ENCODE data around the gene EAPP. TPM values are rescaled to one million over a fixed set of nuclear protein-coding genes. Genes with fewer than 3 reads are reported as not detected.
A peak's percentile ranks its signal among the peaks of the same experiment; 100 is the strongest.
"Not testable (repeated sequence)": the region's sequence is repeated elsewhere in the genome, so short reads cannot be mapped to it uniquely, and the experiment has no call there.

EAPP gene
- total RNA-seq, 1 experiment from 2014 or later, result 47.1 TPM

DNA sequence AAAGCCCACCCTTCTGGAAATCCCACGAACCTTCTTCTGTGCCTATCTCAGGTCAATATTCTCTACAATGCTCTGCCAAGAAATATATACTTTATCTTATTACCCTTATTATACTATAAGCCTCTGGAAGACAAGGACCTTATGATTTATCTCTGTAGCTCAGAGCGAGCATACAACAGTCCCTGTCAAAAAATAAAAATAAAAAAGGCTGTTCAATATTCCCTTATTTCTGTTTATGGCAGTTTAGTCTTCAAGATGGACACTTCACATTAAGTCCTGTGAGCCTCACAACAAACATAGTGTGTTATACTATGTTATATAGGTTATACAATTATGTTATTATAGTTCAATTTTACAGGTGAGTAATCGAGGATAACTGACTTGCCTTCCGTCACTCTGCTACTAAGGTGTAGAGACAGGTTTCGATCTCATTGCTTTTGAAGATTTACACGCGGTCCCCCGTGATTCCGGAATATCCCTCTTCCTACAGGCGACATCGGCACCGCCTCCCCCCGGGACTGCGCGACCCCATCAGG is 562 bp downstream of the EAPP start:
- DNase-seq (ENCODE audit: low spot score), result no peak

DNA sequence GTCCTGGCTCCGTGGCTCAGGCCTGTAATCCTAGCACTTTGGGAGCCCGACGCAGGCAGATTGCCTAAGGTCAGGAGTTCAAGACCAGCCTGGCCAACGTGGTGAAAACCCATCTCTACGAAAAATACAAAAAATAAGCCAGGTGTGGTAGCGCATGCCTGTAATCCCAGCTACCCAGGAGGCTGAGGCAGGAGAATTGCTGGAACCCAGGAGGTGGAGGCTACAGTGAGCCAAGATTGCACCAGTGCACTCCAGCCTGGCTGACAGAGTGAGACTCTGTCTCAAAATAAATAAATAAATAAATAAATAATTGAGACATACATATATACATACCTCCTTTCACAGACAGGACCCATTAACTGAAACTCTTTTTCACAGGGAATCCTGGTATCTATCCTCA is 1.4 kb downstream of the EAPP start:
- DNase-seq (ENCODE audit: low spot score), result not testable (repeated sequence)

DNA sequence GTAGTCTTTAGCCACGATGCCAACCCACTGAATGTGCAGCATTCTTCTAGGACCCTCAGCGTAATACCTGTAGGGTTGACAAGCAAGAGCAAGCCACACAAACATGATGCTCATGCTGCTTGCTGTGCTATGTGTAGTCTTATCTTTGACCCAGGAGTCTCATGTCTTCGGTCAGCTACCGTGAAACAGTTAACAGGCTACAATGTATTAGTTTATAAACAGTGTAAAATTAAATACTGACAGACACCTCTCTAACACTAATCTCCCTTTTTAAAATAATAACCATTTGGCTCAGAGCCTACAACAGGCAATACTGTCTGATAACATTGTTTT is 1.9 kb downstream of the EAPP start:
- no peak for DNase-seq (ENCODE audit: low spot score)

DNA sequence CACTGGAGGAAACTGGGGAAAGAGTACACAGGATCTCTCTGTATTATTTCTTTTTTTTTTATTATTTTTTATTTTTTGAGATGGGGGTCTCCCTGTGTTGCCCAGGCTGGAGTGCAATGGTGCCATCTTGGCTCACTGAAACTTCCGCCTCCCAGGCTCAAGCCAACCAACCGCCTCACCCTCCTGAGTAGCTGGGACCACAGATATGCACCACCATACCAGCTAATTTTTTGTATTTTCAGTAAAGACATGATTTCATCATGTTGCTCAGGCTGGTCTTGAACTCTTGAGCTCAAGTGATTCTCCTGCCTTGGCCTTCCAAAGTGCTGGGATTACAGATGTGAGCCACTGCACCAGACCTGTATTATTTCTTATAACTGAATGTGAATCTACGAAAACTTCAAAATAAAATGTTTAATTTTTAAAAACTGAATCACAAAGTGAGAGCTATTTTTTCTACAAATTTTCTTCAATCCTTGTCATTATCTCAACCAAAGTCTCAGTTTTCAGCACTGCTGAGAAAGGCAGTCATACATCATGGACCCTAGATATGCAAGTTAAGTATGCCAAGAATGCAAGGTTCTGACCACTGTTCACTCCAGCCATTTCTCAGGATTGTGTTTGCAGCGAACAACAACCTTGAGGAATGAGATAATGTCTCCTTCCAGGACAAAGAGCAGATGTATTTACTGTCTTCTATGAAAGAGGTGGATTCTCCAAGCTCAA is 2.4 kb downstream of the EAPP start:
- DNase-seq (ENCODE audit: low spot score), result no peak

DNA sequence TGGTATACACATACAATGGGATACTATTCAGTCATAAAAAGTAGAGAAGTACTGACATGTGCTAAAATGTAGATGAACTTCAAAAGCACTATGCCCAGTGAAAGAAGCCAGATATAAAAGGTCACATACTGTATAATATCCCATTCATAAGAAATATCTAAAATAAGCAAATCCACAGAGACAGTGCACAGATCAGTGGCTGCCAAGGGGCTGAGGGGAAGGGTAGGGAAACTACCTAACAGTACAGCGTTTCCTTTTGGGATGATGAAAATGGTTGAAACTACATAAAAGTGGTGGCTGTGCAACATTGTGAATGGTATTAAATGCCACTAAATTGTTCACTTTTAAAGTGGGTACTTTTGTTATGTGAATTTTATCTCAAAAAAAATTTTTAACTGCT is 11.9 kb downstream of the EAPP start:
- DNase-seq (ENCODE audit: low spot score), result no peak

DNA sequence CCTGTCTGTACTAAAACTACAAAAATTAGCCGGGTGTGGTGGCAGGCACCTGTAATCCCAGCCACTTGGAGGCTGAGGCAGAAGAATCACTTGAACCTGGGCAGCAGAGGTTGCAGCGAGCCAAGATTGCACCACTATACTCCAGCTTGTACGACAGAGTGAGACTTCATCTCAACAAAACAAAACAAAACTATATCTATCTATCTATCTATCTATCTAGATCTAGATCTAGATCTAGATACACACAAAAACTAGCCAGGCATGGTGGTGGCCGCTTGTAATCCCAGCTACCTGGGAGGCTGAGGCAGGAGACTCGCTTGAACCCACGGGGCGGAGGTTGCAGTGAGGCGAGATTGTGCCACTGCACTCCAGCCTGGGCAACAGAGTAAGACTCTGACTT is 15.3 kb downstream of the EAPP start:
- DNase-seq (ENCODE audit: low spot score), result not testable (repeated sequence)

DNA sequence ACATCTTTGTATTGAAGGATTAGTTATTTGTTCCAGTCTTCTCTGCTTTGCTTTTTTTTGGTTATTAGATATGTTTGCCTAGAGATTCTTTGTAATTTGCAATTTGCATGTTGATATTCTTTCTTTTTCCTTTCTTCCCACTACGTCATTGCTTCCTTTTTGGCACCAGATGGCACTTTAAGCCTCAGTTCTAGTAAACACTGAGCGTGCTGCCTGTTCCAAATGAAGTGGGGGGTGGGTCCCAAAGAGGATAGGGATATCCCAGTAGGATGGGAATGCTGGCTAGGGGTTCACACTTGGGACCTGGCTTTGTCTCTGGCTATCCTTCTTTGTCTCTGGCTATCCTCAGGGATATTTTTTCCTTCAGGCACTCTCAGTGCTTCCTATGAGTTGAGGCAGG is 17.0 kb downstream of the EAPP start:
- DNase-seq (ENCODE audit: low spot score), result no peak

DNA sequence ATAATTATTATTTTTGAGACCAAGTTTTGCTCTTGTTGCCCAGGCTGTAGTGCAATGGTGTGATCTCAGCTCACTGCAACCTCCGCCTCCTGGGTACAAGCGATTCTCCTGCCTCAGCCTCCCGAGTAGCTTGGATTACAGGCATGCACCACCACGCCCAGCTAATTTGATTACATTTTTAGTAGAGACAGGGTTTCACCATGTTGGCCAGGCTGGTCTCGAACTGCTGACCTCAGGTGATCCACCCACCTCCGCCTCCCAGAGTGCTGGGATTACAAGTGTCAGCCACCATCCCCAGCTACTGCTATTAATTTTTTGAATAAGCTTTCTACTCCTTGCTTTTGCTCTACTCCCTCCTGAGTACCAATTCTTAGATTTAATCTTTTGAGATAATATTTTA is 18.4 kb downstream of the EAPP start:
- not testable (repeated sequence) for DNase-seq (ENCODE audit: low spot score)

DNA sequence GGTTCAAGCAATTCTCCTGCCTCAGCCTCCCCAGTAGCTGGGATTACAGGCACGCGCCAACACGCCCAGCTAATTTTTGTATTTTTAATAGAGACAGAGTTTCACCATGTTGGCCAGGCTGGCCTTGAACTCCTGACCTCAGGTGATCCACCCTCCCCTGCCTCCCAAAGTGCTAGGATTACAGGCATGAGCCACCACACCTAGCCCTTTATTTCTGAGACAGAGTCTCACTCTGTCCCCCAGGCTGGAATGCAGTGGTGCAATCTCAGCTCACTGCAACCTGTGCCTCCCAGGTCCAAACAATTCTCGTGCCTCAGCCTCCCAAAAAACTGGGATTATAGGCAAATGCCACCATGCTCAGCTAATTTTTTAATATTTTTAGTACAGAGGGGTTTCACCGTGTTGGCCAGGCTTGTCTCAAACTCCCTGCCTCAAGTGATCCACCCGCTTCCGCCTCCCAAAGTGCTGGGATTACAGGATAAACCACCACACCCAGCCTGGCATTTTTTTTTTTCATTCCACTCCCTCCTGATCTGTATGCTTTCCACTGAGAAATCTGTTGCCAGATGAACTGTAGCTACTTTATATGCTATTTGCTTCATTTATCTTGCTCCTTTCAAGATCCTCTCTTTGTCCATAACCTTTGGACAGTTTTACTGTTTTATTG is 19.1 kb downstream of the EAPP start:
- DNase-seq (ENCODE audit: low spot score), result not testable (repeated sequence)

DNA sequence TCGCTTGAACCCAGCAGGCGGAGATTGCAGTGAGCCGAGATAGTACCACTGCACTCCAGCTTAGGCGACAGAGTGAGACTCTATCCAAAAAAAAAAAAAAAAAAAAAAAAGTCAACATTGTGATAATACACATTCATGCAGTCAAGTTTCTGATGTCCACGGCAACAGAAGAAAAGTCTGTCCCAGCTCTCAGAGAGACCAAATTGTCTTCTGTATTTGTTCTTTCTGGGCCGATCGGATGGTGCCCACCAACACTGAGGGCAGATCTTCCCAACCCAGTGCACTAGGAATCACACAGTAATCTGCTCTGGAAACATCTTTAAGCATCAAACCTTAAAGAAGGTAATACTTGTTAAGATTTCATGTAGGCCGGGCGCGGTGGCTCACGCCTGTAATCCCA is 31.6 kb downstream of the EAPP start:
- DNase-seq (ENCODE audit: low spot score), result no peak

DNA sequence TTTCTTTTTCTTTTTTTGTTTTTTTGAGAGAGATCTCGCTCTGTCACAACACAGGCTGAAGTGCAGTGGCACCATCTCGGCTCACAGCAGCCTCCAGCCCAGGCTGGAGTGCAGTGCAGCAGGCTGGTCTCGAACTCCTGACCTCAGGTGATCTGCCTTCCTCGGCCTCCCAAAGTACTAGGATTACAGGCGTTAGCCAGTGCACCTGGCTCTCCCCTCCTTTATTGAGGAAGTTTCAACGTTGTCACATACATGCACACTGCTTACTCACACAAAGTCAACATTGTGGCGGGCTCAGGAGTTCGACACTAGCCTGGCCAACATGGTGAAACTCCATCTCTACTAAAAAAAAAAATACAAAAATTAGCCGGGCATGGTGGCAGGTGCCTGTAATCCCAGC is 32.0 kb downstream of the EAPP start:
- no peak for DNase-seq (ENCODE audit: low spot score)

DNA sequence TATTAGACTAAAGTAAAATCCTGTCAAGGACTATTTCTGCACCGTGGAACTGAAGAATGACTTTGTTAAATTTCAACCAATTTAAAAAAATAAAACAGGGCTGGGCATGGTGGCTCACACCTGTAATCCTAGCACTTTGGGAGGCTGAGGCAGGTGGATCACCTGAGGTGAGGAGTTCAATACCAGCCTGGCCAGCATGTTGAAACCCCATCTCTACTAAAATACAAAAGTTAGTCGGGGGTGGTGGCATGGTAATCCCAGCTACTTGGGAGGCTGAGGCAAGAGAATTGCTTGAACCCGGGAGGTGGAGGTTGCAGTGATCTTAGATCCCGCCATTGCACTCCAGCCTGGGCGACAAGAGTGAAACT is 34.4 kb downstream of the EAPP start:
- DNase-seq (ENCODE audit: low spot score), result not testable (repeated sequence)

DNA sequence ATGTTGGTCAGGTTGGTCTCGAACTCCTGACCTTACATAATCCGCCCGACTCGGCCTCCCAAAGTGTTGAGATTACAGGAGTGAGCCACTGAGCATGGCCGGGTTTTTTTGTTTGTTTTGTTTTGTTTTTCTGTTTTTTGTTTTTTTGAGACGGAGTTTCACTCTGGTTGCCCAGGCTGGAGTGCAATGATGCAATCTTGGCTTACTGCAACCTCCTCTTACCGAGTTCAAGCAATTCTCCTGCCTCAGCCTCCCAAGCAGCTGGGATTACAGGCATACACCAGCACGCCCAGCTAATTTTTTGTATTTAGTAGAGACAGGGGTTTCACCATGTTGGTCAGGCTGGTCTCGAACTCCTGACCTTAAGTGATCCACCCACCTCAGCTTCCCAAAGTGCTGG is 35.5 kb downstream of the EAPP start:
- DNase-seq (ENCODE audit: low spot score), result not testable (repeated sequence)

DNA sequence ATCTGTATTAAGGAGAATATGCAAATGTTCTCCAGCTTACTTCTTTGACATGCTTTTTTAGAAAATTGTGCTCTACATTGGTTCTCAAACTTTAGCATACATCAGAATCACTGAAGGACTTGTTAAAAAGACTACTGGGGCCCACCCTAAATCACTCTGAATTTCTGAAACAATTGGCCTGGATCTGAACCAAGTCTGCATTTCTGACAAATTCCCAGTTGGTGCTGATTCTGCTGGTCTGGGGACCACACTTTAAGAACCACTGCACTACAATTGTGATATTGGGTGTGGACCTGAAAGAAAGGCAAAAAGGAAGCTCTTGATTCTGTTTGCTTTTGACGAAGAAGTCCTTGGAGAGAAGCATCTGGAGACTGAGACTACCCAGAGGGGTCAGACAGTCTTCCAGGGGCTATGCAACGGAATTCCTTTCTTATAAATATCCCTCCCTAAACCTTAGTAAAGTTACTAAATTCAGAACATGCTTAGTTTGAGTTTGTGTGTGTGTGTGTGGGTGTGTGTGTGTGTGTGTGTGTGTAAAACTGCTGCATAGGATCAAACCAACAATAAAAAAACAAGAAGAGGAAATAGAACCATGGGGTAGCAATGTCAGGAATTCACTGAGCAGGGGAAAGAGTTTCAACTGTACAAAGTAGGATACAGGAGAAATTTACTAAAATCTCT is 36.8 kb downstream of the EAPP start:
- no peak for DNase-seq (ENCODE audit: low spot score)

DNA sequence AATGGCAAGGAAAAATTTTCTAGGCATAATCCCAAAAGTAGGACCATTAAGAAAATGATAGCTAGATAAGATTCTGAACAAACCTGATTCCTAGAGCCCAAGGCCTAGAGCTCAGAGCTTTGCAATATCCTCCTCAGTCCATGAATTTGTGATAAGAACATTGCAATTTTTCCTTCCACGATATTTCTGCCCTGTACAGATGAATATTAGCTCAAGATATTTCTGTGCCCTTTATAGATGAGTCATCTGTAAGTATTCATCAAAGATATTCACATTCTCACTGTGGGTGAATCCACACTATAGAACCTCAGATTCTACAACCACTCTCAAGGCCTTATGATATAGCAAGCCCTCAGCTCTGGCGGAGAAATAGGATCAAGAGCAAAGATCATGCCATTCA is 37.5 kb downstream of the EAPP start:
- DNase-seq (ENCODE audit: low spot score), result no peak

DNA sequence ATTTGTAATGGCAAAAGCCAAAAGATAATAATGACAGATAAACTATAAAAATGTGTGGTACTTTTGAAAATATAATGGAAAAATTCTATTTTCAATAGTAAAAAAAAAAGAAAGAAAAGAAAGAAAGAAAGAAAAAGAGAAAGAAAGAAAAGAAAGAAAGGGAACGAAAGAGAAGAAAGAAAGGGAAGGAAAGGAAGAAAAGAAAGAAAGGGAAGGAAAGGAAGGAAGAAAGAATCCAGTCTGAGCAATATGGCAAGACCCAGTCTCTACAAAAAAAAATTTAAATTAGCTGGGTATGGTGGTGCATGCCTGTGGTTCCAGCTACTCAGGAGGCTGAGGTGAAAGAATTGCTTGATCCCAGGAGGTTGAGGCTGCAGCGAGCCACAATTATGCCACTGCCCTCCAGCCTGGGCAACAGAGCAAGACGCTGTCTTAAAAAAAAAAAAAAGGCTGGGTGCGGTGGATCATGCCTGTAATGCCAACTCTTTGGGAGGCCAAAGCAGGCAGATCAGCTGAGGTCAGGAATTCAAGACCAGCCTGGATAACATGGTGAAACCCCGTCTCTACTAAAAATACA is 38.4 kb downstream of the EAPP start:
- no peak for DNase-seq (ENCODE audit: low spot score)

DNA sequence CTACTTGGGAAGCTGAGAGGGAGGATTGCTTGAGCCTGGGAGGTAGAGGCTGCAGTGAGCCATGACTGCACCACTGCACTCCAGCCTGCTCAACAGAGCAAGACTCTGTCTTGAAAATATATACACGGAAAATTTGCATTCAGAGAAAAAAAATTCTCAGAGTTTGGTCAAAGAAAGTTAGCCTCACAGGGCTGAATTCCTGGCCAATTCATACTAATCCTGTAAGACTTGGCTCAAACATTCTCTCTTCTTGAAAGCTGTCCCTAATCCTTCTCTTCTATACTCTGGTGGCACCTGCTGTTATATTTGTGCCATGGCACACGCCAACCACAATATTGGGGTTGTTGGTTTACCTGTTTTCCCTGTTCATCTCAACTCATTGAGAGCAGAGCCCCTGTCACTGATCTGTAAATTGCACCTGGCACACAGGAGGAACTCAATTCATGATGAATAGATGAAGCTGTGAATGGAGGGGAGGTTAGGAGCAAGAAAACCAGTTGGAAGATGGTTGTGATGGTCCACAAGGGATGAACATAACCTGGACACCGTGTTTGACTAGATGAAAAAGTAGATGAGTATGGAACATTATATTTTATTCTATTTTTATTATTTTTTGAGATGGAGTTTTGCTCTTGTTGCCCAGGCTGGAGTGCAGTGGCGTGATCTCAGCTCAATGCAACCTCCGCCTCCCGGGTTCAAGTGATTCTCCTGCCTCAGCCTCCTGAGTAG is 40.7 kb downstream of the EAPP start:
- no peak for DNase-seq (ENCODE audit: low spot score)

DNA sequence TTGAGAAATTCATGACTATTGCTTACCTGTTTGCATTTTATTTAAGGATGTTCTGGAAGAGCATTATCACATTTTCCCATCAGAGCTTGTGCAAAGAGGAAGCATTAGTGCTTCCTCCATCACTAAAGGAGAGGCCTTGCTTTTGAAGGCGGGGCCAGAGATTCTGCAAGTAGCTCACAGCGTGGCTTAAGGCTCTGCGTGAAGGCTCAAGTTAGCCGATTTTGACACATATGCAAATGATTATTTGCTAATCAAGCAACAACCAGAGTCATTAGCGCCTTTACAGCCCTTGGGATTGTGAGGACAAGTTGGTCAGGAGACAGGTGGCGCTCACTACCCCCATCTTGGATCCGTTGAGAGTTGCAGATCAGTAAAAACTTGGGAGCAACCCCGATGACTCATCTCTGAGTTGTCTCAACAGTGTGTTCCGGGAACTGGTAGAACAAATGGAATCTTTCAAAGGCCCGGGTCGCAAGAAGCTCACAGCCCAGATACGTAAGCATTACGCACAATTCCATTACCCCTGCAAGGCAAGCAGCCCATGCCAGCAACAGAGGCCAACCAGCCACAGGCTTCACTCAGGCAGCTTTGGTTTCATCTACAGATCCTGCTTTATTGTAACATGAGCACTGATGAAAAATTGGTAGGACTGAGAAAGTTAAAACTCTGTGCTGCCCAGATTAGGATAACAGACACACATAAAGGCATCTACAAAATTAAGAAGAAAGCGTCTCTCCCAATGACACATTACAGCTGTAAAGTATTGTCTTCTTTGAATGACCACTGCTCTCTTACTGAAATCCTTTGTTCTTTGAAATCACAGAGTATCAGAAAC is 42.6 kb downstream of the EAPP start:
- peak; percentile 89 for DNase-seq (ENCODE audit: low spot score)

DNA sequence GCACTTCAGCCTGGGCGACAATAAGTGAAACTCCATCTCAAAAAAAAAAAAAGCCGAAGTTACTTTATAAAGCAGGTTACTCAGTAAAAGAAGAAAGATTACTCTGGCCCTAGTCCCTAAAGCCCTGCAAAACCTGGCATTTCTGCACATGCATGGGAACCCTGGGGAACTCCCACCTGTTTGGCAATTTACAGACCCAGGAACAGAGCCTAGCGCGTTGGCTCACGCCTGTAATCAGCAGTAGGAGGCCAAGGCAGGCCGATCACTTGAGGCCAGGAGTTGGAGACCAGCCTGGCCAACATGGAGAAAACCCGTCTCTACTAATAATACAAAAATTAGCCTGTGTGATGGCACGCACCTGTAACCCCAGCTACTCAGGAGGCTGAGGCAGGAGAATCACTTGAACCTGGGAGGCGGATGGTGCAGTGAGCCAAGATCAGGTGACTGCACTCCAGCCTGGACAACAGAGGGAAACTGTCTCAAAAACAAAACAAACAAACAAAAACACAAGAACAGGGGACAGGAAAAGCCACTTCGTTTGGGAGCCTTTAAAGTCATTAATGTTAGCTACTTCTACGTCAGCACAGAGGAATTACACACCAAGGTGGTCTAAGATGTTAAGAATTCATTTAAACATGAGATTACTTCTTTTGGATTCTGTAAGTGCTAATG is 43.4 kb downstream of the EAPP start:
- DNase-seq (ENCODE audit: low spot score), result no peak

DNA sequence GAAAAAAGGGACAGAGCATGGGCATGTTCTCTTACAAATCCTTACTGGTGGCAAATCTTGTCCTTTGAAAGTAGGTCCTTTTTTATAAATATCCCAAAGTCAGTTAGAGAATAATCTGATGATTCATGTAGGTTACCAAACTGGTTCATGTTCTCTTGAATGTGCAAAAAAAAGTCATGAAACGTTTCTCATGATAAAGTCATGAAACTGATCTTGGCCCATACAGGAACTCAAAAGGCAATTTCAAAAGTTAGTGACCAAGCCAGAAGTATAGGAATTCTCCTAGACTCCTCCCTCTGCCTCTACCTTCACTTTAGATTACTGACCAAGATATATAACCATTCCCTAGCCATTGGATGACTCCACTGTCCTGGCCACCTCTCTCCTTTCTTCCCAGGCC is 50.2 kb downstream of the EAPP start:
- no peak for DNase-seq (ENCODE audit: low spot score)
